GM12878 (cell line): ENCODE measurements around the gene LIMA1. TPM values are rescaled to one million over a fixed set of nuclear protein-coding genes. Genes with fewer than 3 reads are reported as not detected.

Experiments used
- BCLAF1 ChIP-seq: fragments of 450-650 bp; IDR thresholded peaks from 2 replicates; pipeline ENCODE4 v1.6.1; 2017; ENCODE audit warnings: antibody characterized with exemption, mild to moderate bottlenecking, moderate library complexity
- BRCA1 ChIP-seq: IDR thresholded peaks from 2 replicates; pipeline ENCODE4 v1.6.1; 2011; ENCODE audit warnings: low read depth, low read length, improper control_type of control experiment
- CHD1 ChIP-seq: IDR thresholded peaks from 2 replicates; pipeline ENCODE4 v1.6.1; 2012; ENCODE audit warnings: low read depth, low read length, improper control_type of control experiment
- CTCF ChIP-seq, 3 experiments: IDR thresholded peaks in 2 of 3; conservative IDR thresholded peaks in 1 of 3; 2 replicates each; pipeline ENCODE4 v1.5.1; 2011; ENCODE audit warnings: low read depth in 3 of 3, low read length in 3 of 3, mild to moderate bottlenecking in 3 of 3, control low read depth in 2 of 3, moderate library complexity in 2 of 3, inconsistent platforms in 1 of 3, mixed read lengths in 1 of 3; ENCODE audit not compliant: control insufficient read depth in 2 of 3, insufficient read depth in 1 of 3; ENCODE audit errors: extremely low read depth in 1 of 3
- CUX1 ChIP-seq: IDR thresholded peaks from 2 replicates; pipeline ENCODE4 v1.6.1; 2012; ENCODE audit warnings: improper control_type of control experiment, low read depth, low read length; ENCODE audit not compliant: insufficient replicate concordance
- FOXK2 ChIP-seq: fragments of 450-650 bp; IDR thresholded peaks from 2 replicates; pipeline ENCODE4 v1.6.1; 2017; ENCODE audit warnings: mild to moderate bottlenecking, moderate library complexity
- HSF1 ChIP-seq: fragments of 150-350 bp; IDR thresholded peaks from 2 replicates; pipeline ENCODE4 v1.6.1; 2014; ENCODE audit warnings: mild to moderate bottlenecking, low read depth, low read length
- KAT2A ChIP-seq: conservative IDR thresholded peaks from 2 replicates; pipeline ENCODE4 v1.6.1; 2011; ENCODE audit warnings: low read depth, low read length; ENCODE audit not compliant: control insufficient read depth
- MLLT1 ChIP-seq: fragments of 450-650 bp; IDR thresholded peaks from 2 replicates; pipeline ENCODE4 v1.6.1; 2016; ENCODE audit warnings: mild to moderate bottlenecking
- PBX3 ChIP-seq: IDR thresholded peaks from 2 replicates; pipeline ENCODE4 v1.6.1; 2011; ENCODE audit warnings: mild to moderate bottlenecking, low read depth, low read length, moderate library complexity; ENCODE audit not compliant: insufficient replicate concordance
- ZNF207 ChIP-seq: fragments of 450-650 bp; IDR thresholded peaks from 2 replicates; pipeline ENCODE4 v1.6.1; 2014; ENCODE audit warnings: antibody characterized with exemption, mild to moderate bottlenecking, borderline replicate concordance
- polyA plus RNA-seq, 11 experiments: library from polyadenylated mRNA; depleted of rRNA in 4 of 11; unstranded in 6 of 11; stranded (reverse) in 5 of 11; fragments of >200 nt; fragmentation: Nextera tagmentation in 4 of 11; fragmentation: Illumina TruSeq in 1 of 11; extraction: Ambion mirVana in 4 of 11; extraction: Trizol in 1 of 11; gene quantifications; 1 replicate in 1 of 11; 2 replicates in 10 of 11; pipeline versions ENCODE4 v1.2.1 to v1.2.3, GENCODE V29; 2011 to 2016; ENCODE audit warnings: inconsistent platforms in 2 of 11, missing spikeins in 2 of 11, low read depth in 1 of 11
- total RNA-seq, 4 experiments: library from RNA; depleted of rRNA in 3 of 4; stranded (reverse); fragments of >200 nt in 3 of 4; fragmentation: Illumina TruSeq in 1 of 4; extraction: Trizol in 1 of 4; gene quantifications; 2 replicates each; pipeline versions ENCODE4 v1.2.1 to v1.2.3, GENCODE V29; 2013 to 2021

Gene LIMA1
- total and polyA plus RNA-seq, 10 of the 15 experiments (the other 5 are each of a cell fraction or from before 2014, with no cell fraction given): 53.2 to 109 (median 60.8) TPM

GRCh38 chr12:50246873-50247612, 36.3 kb downstream of the LIMA1 start (continued):
- TF ChIP-seq CUX1: no peak
- no peak for TF ChIP-seq BRCA1
- TF ChIP-seq PBX3: no peak
- no peak for TF ChIP-seq CTCF (IDR thresholded peaks at IDR 0.05 in 2 of 3, conservative IDR thresholded peaks at IDR 0.05 in 1 of 3; ENCODE audit: control insufficient read depth in 2 of 3, extremely low read depth in 1 of 3, insufficient read depth in 1 of 3, low read depth in 3 of 3, low read length in 3 of 3)
- no peak for TF ChIP-seq BCLAF1
- TF ChIP-seq FOXK2: no peak
- TF ChIP-seq CHD1: no peak
- no peak for TF ChIP-seq ZNF207
- no peak for TF ChIP-seq HSF1
- no peak for TF ChIP-seq KAT2A
- no peak for TF ChIP-seq MLLT1
